Smooth muscle cell (in vitro differentiated cells): Measurements from ENCODE around the gene SYNJ2. TPM values are rescaled to one million over a fixed set of nuclear protein-coding genes. Genes with fewer than 3 reads are reported as not detected.
"Not testable (repeated sequence)": the region's sequence is repeated elsewhere in the genome, so short reads cannot be mapped to it uniquely, and the experiment has no call there.

Experiments
- DNase-seq: peaks from one replicate; lab custom pipeline; 2025; ENCODE audit not compliant: unreplicated experiment; lab: John Stamatoyannopoulos, UW
- H2AFZ ChIP-seq: fragments of 200-600 bp; sonication (generic); 2 replicates; pipeline ENCODE4 v1.6.0; 2016; ENCODE audit warnings: antibody characterized with exemption, low read depth, mild to moderate bottlenecking
- H3F3A ChIP-seq: fragments of 200-600 bp; sonication (generic); 2 replicates; pipeline ENCODE4 v1.6.0; 2017; ENCODE audit warnings: antibody characterized with exemption, low read depth
- H3K27ac ChIP-seq: fragments of 200-600 bp; sonication (generic); 2 replicates; pipeline ENCODE4 v1.5.1; 2016; ENCODE audit warnings: low read depth, mild to moderate bottlenecking
- H3K27me3 ChIP-seq: fragments of 200-600 bp; sonication (generic); 2 replicates; pipeline ENCODE4 v1.6.1; 2016; ENCODE audit warnings: low read depth, mild to moderate bottlenecking
- H3K36me3 ChIP-seq: fragments of 200-600 bp; sonication (generic); 2 replicates; pipeline ENCODE4 v1.5.1; 2016; ENCODE audit warnings: low read depth
- H3K4me1 ChIP-seq: fragments of 200-600 bp; sonication (generic); 2 replicates; pipeline ENCODE4 v1.5.1; 2016; ENCODE audit warnings: low read depth
- H3K4me2 ChIP-seq: fragments of 200-600 bp; sonication (generic); 2 replicates; pipeline ENCODE4 v1.6.0; 2016; ENCODE audit warnings: mild to moderate bottlenecking
- H3K4me3 ChIP-seq: fragments of 200-600 bp; sonication (generic); 2 replicates; pipeline ENCODE4 v1.5.1; 2016; ENCODE audit warnings: mild to moderate bottlenecking
- H3K79me2 ChIP-seq: fragments of 200-600 bp; sonication (generic); 2 replicates; pipeline ENCODE4 v1.6.0; 2016; ENCODE audit warnings: low read depth, mild to moderate bottlenecking
- H3K9ac ChIP-seq: fragments of 200-600 bp; sonication (generic); 2 replicates; pipeline ENCODE4 v1.6.0; 2016; ENCODE audit warnings: low read depth
- H3K9me3 ChIP-seq: fragments of 200-600 bp; sonication (generic); replicated peaks from 2 replicates; pipeline ENCODE4 v1.5.1; 2016; ENCODE audit warnings: low read depth
- H4K20me1 ChIP-seq: fragments of 200-600 bp; sonication (generic); 2 replicates; pipeline ENCODE4 v1.6.0; 2016; ENCODE audit warnings: low read depth
- CTCF ChIP-seq: fragments of 200-600 bp; sonication (generic); IDR thresholded peaks from 2 replicates; pipeline ENCODE4 v1.5.1; 2017; ENCODE audit warnings: borderline replicate concordance, mild to moderate bottlenecking, antibody characterized with exemption; ENCODE audit not compliant: insufficient read depth, poor library complexity, severe bottlenecking
- WGBS: methylation state at CpG from one replicate; pipeline ENCODE4 v1.1.7; 2016; ENCODE audit warnings: low lambda C conversion rate; 5-methylcytosine and 5-hydroxymethylcytosine counted together
- polyA plus RNA-seq: library from polyadenylated mRNA; unstranded; fragments of >200 nt; fragmentation: Nextera tagmentation; extraction: Ambion mirVana; gene quantifications from 2 replicates; pipeline ENCODE4 v1.2.1, GENCODE V29; 2016
- total RNA-seq: library from RNA; depleted of rRNA; stranded (reverse); fragments of >200 nt; gene quantifications from 2 replicates; pipeline ENCODE4 v1.2.3, GENCODE V29; 2014

Gene SYNJ2
- total and polyA plus RNA-seq, 2 experiments from 2014 or later: 6.0 to 6.1 TPM

GRCh38 chr6:157946865-157947532, 34.7 kb upstream of the SYNJ2 start:
- Histone ChIP-seq H4K20me1 (no peaks in the 10 kb centered on the region), H3K9ac (no peak overlapping the region), H3K4me2 (no peak overlapping the region), H3K9me3 (no peaks in the 10 kb centered on the region), H3K79me2 (no peaks in the 10 kb centered on the region), H3K4me1 (no peaks in the 10 kb centered on the region), H3K4me3 (no peak overlapping the region), H2AFZ (no peak overlapping the region), H3K27ac (no peak overlapping the region), H3K36me3 (peaks cover 12% of the 10 kb centered on the region), H3K27me3 (no peaks in the 10 kb centered on the region), H3F3A (no peaks in the 10 kb centered on the region)
- TF ChIP-seq CTCF: peak; percentile 10
- no peak for DNase-seq
- WGBS: 86% methylated on average over 5 of the region's 5 CpGs

- H3K4me3 ChIP-seq, H4K20me1 ChIP-seq, H3K9ac ChIP-seq, H3K9me3 ChIP-seq, H3K36me3 ChIP-seq, H3K79me2 ChIP-seq, DNase-seq, H3K27ac ChIP-seq, H3K4me1 ChIP-seq, H3K4me2 ChIP-seq, H2AFZ ChIP-seq, H3K27me3 ChIP-seq, H3F3A ChIP-seq: not testable (repeated sequence)
- WGBS: 96% methylated on average over 1 of the region's 1 CpG
Observed at GRCh38 chr6:157950899-157951298, 30.8 kb upstream of the SYNJ2 start.

- H3F3A ChIP-seq: no peaks in the 10 kb centered on the region
- WGBS: 90% methylated on average over 9 of the region's 9 CpGs
- H3K9me3 ChIP-seq: no peaks in the 10 kb centered on the region
- no peaks in the 10 kb centered on the region for H3K79me2 ChIP-seq
- H3K4me3 ChIP-seq: no peak overlapping the region
- H3K4me2 ChIP-seq: no peak overlapping the region
- H3K9ac ChIP-seq: no peak overlapping the region
- H4K20me1 ChIP-seq: no peaks in the 10 kb centered on the region
- H2AFZ ChIP-seq: no peak overlapping the region
- TF ChIP-seq CTCF: no peak
- no peaks in the 10 kb centered on the region for H3K4me1 ChIP-seq
- DNase-seq: no peak
- no peak overlapping the region for H3K27ac ChIP-seq
- no peaks in the 10 kb centered on the region for H3K36me3 ChIP-seq
- no peaks in the 10 kb centered on the region for H3K27me3 ChIP-seq
Observed at GRCh38 chr6:157951828-157952227, 29.8 kb upstream of the SYNJ2 start.

GRCh38 chr6:157952861-157953351, 28.8 kb upstream of the SYNJ2 start:
- no peak overlapping the region for H3K4me3 ChIP-seq
- no peak overlapping the region for H3K27ac ChIP-seq
- H3K9ac ChIP-seq: no peak overlapping the region
- no peak overlapping the region for H2AFZ ChIP-seq
- H3F3A ChIP-seq: no peaks in the 10 kb centered on the region
- no peak for DNase-seq
- no peaks in the 10 kb centered on the region for H3K79me2 ChIP-seq
- H3K9me3 ChIP-seq: no peaks in the 10 kb centered on the region
- TF ChIP-seq CTCF: no peak
- H3K27me3 ChIP-seq: no peaks in the 10 kb centered on the region
- H3K4me1 ChIP-seq: no peaks in the 10 kb centered on the region
- H3K4me2 ChIP-seq: no peak overlapping the region
- no peaks in the 10 kb centered on the region for H4K20me1 ChIP-seq
- WGBS: 84% methylated on average over 7 of the region's 7 CpGs
- H3K36me3 ChIP-seq: no peaks in the 10 kb centered on the region
